ENCODE results near the gene SPTBN1.

- TF ChIP-seq ZNF274 (IDR thresholded peaks at IDR 0.05; ENCODE audit: low read depth, low read length) (no peak), YY1 (IDR thresholded peaks at IDR 0.05; ENCODE audit: insufficient read depth, insufficient read length) (no peak)
Measured at GRCh38 chr2:54613794-54614257, 157.7 kb downstream of the SPTBN1 start.
